GM12878 (cell line): Measurements from ENCODE around the gene SCAANT1. TPM values are rescaled to one million over a fixed set of nuclear protein-coding genes. Genes with fewer than 3 reads are reported as not detected.

ENCODE experiments used
- EED ChIP-seq: sonication (generic); IDR thresholded peaks from 2 replicates; pipeline ENCODE4 v1.6.1; 2016; ENCODE audit warnings: antibody characterized with exemption, low read depth
- ELK1 ChIP-seq: IDR thresholded peaks from 2 replicates; pipeline ENCODE4 v1.6.1; 2012; ENCODE audit warnings: low read depth, low read length, improper control_type of control experiment
- ETV6 ChIP-seq, 2 experiments: fragments of 450-650 bp in 1 of 2; IDR thresholded peaks in 1 of 2; conservative IDR thresholded peaks in 1 of 2; 2 replicates each; pipeline ENCODE4 v1.6.1; 2014; ENCODE audit warnings: antibody characterized with exemption in 1 of 2, borderline replicate concordance in 1 of 2, low read depth in 1 of 2, mild to moderate bottlenecking in 1 of 2, moderate library complexity in 1 of 2
- FOS ChIP-seq: IDR thresholded peaks from 3 replicates; pipeline ENCODE4 v1.6.1; 2011; ENCODE audit warnings: borderline replicate concordance; ENCODE audit not compliant: insufficient read length; ENCODE audit errors: extremely low read depth
- HCFC1 ChIP-seq: fragments of 150-350 bp; IDR thresholded peaks from 2 replicates; pipeline ENCODE4 v1.6.1; 2014; ENCODE audit warnings: low read length
- HDAC6 ChIP-seq: fragments of 200-600 bp; sonication (generic); IDR thresholded peaks from one replicate; pipeline ENCODE4 v1.8.0; 2017; ENCODE audit warnings: antibody characterized with exemption; ENCODE audit not compliant: unreplicated experiment
- HDGF ChIP-seq: fragments of 450-650 bp; IDR thresholded peaks from 2 replicates; pipeline ENCODE4 v1.6.1; 2016; ENCODE audit warnings: antibody characterized with exemption
- HSF1 ChIP-seq: fragments of 150-350 bp; IDR thresholded peaks from 2 replicates; pipeline ENCODE4 v1.6.1; 2014; ENCODE audit warnings: mild to moderate bottlenecking, low read depth, low read length
- MLLT1 ChIP-seq: fragments of 450-650 bp; IDR thresholded peaks from 2 replicates; pipeline ENCODE4 v1.6.1; 2016; ENCODE audit warnings: mild to moderate bottlenecking
- NBN ChIP-seq: fragments of 450-650 bp; IDR thresholded peaks from 2 replicates; pipeline ENCODE4 v1.6.1; 2016
- NFIC ChIP-seq: IDR thresholded peaks from 2 replicates; pipeline ENCODE4 v1.6.1; 2012; ENCODE audit warnings: low read depth, mild to moderate bottlenecking, inconsistent platforms, low read length, moderate library complexity
- NR2F1 ChIP-seq: fragments of 450-650 bp; conservative IDR thresholded peaks from 2 replicates; pipeline ENCODE4 v1.6.1; 2017; ENCODE audit warnings: mild to moderate bottlenecking
- PKNOX1 ChIP-seq: fragments of 450-650 bp; IDR thresholded peaks from 2 replicates; pipeline ENCODE4 v1.6.1; 2016; ENCODE audit warnings: mild to moderate bottlenecking
- RAD21 ChIP-seq: IDR thresholded peaks from 2 replicates; pipeline ENCODE4 v1.6.1; 2011; ENCODE audit warnings: mild to moderate bottlenecking, low read depth, low read length, moderate library complexity; ENCODE audit not compliant: insufficient read depth
- RELA ChIP-seq: fragments of 450-650 bp; IDR thresholded peaks from 2 replicates; pipeline ENCODE4 v1.8.0; 2014; ENCODE audit warnings: borderline replicate concordance; ENCODE audit not compliant: partially characterized antibody
- SUZ12 ChIP-seq: fragments of 200-600 bp; sonication (generic); IDR thresholded peaks from one replicate; pipeline ENCODE4 v1.6.1; 2018; ENCODE audit warnings: antibody characterized with exemption, mild to moderate bottlenecking; ENCODE audit not compliant: unreplicated experiment
- TAF1 ChIP-seq: IDR thresholded peaks from 2 replicates; pipeline ENCODE4 v1.6.1; 2011; ENCODE audit warnings: mild to moderate bottlenecking, low read depth, low read length, borderline replicate concordance
- USF1 ChIP-seq: IDR thresholded peaks from 2 replicates; pipeline ENCODE4 v1.6.1; 2011; ENCODE audit warnings: borderline replicate concordance, low read depth, mild to moderate bottlenecking, moderate library complexity, mixed read lengths, low read length; ENCODE audit not compliant: insufficient read depth; ENCODE audit errors: extremely low read length
- ZBTB4 ChIP-seq: fragments of 450-650 bp; formaldehyde crosslinking; IDR thresholded peaks from 2 replicates; pipeline ENCODE4 v1.4.0; 2022; ENCODE audit warnings: mild to moderate bottlenecking, moderate library complexity
- polyA plus RNA-seq, 11 experiments: library from polyadenylated mRNA; depleted of rRNA in 4 of 11; unstranded in 6 of 11; stranded (reverse) in 5 of 11; fragments of >200 nt; fragmentation: Nextera tagmentation in 4 of 11; fragmentation: Illumina TruSeq in 1 of 11; extraction: Ambion mirVana in 4 of 11; extraction: Trizol in 1 of 11; gene quantifications; 1 replicate in 1 of 11; 2 replicates in 10 of 11; pipeline versions ENCODE4 v1.2.1 to v1.2.3, GENCODE V29; 2011 to 2016; ENCODE audit warnings: inconsistent platforms in 2 of 11, missing spikeins in 2 of 11, low read depth in 1 of 11
- total RNA-seq, 4 experiments: library from RNA; depleted of rRNA in 3 of 4; stranded (reverse); fragments of >200 nt in 3 of 4; fragmentation: Illumina TruSeq in 1 of 4; extraction: Trizol in 1 of 4; gene quantifications; 2 replicates each; pipeline versions ENCODE4 v1.2.1 to v1.2.3, GENCODE V29; 2013 to 2021

SCAANT1 gene
- total and polyA plus RNA-seq, 10 of the 15 experiments (the other 5 are each of a cell fraction or from before 2014, with no cell fraction given), result 0.60 to 1.7 (median 0.95) TPM; not detected in 6

- TF ChIP-seq FOS (no peak), HCFC1 (no peak), RAD21 (no peak), EED (0 out of 2 replicates have a peak, but pooled peaks have one; percentile 21), MLLT1 (no peak), USF1 (no peak), HDAC6 (no peak), HDGF (no peak), ZBTB4 (CRISPR knock-in tag) (no peak), SUZ12 (no peak), PKNOX1 (no peak), NFIC (no peak), ELK1 (no peak), RELA (no peak), ETV6 (conservative IDR thresholded peaks at IDR 0.05 in 1 of 2, IDR thresholded peaks at IDR 0.05 in 1 of 2; ENCODE audit: borderline replicate concordance in 1 of 2, low read depth in 1 of 2) (no peak), NR2F1 (peak; percentile 94), TAF1 (peak; percentile 28; the same call in 1 of the 2 replicates), NBN (no peak), HSF1 (no peak)
These were observed 48.8 kb downstream of the SCAANT1 start, which contains the start of the genes ATXN7 and THOC7 (continued) for GRCh38 chr3:63863150-63864007.
